GM13976 (cell line): ENCODE data around the gene LIN7A.

Source experiments
- DNase-seq: peaks from one replicate; pipeline ENCODE4 v3.0.0; 2012; ENCODE audit warnings: low spot score
- CTCF ChIP-seq: IDR thresholded peaks from 2 replicates; pipeline ENCODE4 v1.5.1; 2012; ENCODE audit warnings: borderline replicate concordance, mild to moderate bottlenecking; ENCODE audit not compliant: insufficient read depth; ENCODE audit errors: extremely low read depth, missing control alignments, control extremely low read depth
- in situ Hi-C: fragments of 300-500 bp; cut with MboI; formaldehyde crosslinking; loops from one replicate; pipeline ENCODE4 v1.12.0; 2022; ENCODE audit warnings: low sequenced_read_pairs, mixed read lengths, inconsistent platforms; ENCODE audit not compliant: unreplicated experiment

LIN7A gene

GRCh38 chr12:80967565-80967964 lies 29.8 kb upstream of the LIN7A start:
- in situ Hi-C loops: no loop called here
- no peak for TF ChIP-seq CTCF
- no peak for DNase-seq

- DNase-seq: no peak
- in situ Hi-C loops: no loop called here
- no peak for TF ChIP-seq CTCF
Observed at GRCh38 chr12:80966001-80966400, 28.3 kb upstream of the LIN7A start.

- in situ Hi-C loops: no loop called here
- DNase-seq: no peak
- TF ChIP-seq CTCF: no peak
Observed at GRCh38 chr12:80958162-80958561, 20.4 kb upstream of the LIN7A start.

DNA sequence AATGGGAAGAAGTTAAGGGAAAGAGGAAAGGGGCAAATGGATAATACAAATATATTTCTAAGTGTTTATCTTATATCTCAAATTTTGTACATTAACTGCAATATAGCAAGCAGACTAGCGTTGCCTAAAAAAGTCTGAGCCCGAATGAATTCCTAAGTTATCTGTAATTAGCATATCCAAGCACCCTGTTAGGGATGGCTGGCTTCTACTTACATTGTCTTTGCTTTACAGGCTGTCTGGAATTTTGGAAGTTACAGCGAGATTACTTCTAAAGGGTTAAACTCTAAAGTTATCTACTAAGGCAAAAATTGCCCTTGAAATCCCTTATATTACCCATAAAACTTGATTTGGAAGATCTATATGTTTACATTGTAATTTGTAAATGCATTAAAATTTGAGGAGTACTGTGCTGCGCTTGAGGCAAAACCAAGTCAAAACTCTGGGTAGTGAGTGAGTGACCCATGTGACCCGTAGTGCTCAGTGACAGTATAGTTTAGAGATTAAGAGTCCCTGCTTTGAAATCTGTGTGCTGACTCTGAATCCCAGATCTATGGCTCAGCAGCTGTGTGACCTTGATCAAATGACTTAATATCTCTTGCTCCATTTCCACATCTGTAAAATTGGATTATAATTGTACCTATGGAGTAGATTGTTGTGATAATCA lies 17.3 kb upstream of the LIN7A start:
- in situ Hi-C loops: no loop called here
- TF ChIP-seq CTCF: no peak
- no peak for DNase-seq

DNA sequence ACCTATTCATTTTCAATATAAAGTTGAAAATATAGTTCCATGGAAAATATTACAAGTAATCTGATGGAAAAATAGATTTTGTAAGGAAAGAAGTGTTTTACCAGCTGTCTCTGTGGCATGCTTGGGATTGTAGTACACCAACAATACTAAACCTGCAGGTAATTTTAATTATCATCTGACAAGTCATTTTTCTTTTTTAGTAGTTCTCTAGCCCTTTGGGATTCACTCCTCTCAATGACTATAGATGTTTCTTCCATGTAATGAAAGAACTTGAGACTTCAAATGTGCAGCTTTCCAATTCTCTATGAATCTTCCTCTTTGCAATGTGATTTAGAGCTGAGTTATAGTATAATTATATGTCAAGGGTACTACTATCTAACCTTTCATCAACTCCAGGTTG lies 14.7 kb upstream of the LIN7A start:
- no peak for DNase-seq
- in situ Hi-C loops: no loop called here
- no peak for TF ChIP-seq CTCF

DNA sequence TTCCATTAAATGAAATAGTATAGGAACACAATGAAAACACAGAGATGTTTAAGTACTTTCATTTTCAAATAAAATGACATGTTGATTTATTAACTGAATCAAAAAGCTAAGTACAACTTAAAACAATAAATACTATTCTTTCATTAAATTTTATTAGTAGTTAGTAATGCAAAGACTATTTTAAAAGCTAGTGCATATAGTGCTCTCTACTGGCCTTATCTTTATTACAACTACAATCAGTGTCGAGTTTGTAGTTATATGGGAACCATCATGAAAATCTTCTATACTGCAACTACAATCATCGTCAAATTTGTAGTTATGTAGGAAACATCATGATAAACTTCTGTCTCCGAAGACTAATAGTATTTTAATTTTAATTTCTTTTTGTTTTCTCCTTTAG lies 8.9 kb upstream of the LIN7A start:
- no peak for DNase-seq
- no peak for TF ChIP-seq CTCF
- in situ Hi-C loops: no loop called here

GRCh38 chr12:80943338-80943737 lies 5.6 kb upstream of the LIN7A start:
- DNase-seq: no peak
- in situ Hi-C loops: no loop called here
- no peak for TF ChIP-seq CTCF
